Uterus (tissue), 4 donors: Measurements from ENCODE around the gene KCNK18. TPM values are rescaled to one million over a fixed set of nuclear protein-coding genes. Genes with fewer than 3 reads are reported as not detected.

Experiments
- DNase-seq, 2 donors: peaks; one replicate each; pipeline ENCODE4 v3.0.0-alpha.2; 2019 to 2020
- H3K27ac ChIP-seq, 2 donors: fragments of 200-600 bp; sonication (generic); 1 replicate in 1 of 2; 2 replicates in 1 of 2; pipeline ENCODE4 v1.5.1; 2016 to 2018
- H3K27me3 ChIP-seq, 2 donors: fragments of 200-600 bp; sonication (generic); one replicate each; pipeline ENCODE4 v1.5.1; 2018 to 2019; ENCODE audit warnings: control low read depth in 1 of 2
- H3K36me3 ChIP-seq, 2 donors: fragments of 200-600 bp; sonication (generic); one replicate each; pipeline ENCODE4 v1.5.1; 2019; ENCODE audit warnings: control low read depth in 1 of 2
- H3K4me1 ChIP-seq, 2 donors: fragments of 200-600 bp; sonication (generic); one replicate each; pipeline ENCODE4 v1.5.1; 2018 to 2019; ENCODE audit warnings: control low read depth in 1 of 2
- H3K4me3 ChIP-seq, 2 donors: fragments of 200-600 bp; sonication (generic); 1 replicate in 1 of 2; 2 replicates in 1 of 2; pipeline ENCODE4 v1.5.1; 2018 to 2019; ENCODE audit warnings: mild to moderate bottlenecking in 1 of 2
- H3K9me3 ChIP-seq, 2 donors: fragments of 200-600 bp; sonication (generic); one replicate each; pipeline ENCODE4 v1.5.1; 2019; ENCODE audit warnings: control low read depth in 1 of 2
- POLR2A ChIP-seq, 2 donors: fragments of 450-650 bp; IDR thresholded peaks; one replicate each; pipeline ENCODE4 v1.6.1; 2016; ENCODE audit warnings: antibody characterized with exemption in 2 of 2, mild to moderate bottlenecking in 1 of 2, moderate library complexity in 1 of 2
- intact Hi-C: fragments of 100-400 bp; cut with DNase I; formaldehyde crosslinking; loops from one replicate; pipeline ENCODE4 v1.15.1; 2023; ENCODE audit warnings: low total_unique reads
- total RNA-seq, 4 donors: library from RNA; depleted of rRNA in 3 of 4; stranded (reverse); fragments of >200 nt in 3 of 4; gene quantifications; one replicate each; pipeline versions ENCODE4 v1.1.0 to v1.2.4, GENCODE V29; 2014 to 2023
- TF ChIP-seq, protein P1 (sequence below), 4 experiments: fragments of 200-600 bp in 2 of 4; fragments of 450-650 bp in 2 of 4; sonication (generic) in 2 of 4; IDR thresholded peaks; one replicate each; pipeline ENCODE4 v1.5.1; 2016 to 2019; ENCODE audit warnings: antibody characterized with exemption in 4 of 4, mild to moderate bottlenecking in 2 of 4, moderate library complexity in 1 of 4
- donor health status: DM: yes; HTN: yes; CAD: no.

KCNK18 gene
- not detected for total RNA-seq

DNA sequence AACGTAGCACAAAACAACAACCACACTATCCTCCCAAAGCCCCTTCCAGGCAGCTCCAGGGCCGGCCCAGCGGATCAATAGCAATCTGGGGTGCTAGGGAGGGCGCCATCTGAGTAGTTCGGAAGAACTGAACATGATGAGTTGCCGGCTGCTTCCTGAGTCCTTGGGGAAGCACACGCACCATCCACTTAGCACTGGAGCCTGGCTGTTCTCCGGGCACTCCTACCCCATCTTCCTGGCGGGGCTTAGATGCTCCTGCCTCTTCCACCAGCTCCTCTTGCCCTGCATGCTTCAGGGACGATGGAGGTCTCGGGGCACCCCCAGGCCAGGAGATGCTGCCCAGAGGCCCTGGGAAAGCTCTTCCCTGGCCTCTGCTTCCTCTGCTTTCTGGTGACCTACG, at the start of gene KCNK18:
TSS of gene KCNK18 (plus strand) at position 301 of the 400 bp plus-strand sequence. CDS start at position 301, 0 bp downstream.
- no peak for DNase-seq
- no peak for TF ChIP-seq POLR2A (IDR thresholded peaks at IDR 0.05)
- TF ChIP-seq, protein P1, sequence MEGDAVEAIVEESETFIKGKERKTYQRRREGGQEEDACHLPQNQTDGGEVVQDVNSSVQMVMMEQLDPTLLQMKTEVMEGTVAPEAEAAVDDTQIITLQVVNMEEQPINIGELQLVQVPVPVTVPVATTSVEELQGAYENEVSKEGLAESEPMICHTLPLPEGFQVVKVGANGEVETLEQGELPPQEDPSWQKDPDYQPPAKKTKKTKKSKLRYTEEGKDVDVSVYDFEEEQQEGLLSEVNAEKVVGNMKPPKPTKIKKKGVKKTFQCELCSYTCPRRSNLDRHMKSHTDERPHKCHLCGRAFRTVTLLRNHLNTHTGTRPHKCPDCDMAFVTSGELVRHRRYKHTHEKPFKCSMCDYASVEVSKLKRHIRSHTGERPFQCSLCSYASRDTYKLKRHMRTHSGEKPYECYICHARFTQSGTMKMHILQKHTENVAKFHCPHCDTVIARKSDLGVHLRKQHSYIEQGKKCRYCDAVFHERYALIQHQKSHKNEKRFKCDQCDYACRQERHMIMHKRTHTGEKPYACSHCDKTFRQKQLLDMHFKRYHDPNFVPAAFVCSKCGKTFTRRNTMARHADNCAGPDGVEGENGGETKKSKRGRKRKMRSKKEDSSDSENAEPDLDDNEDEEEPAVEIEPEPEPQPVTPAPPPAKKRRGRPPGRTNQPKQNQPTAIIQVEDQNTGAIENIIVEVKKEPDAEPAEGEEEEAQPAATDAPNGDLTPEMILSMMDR (IDR thresholded peaks at IDR 0.05) = no peak
- no peaks in the 10 kb centered on the region for H3K4me1 ChIP-seq
- intact Hi-C loops = no loop called here
- no peak within 1 kb of the TSS for H3K27ac ChIP-seq
- H3K9me3 ChIP-seq = no peaks in the 10 kb centered on the region
- no peaks in the 10 kb centered on the region for H3K36me3 ChIP-seq
- H3K4me3 ChIP-seq = no peak within 1 kb of the TSS
- no peaks in the 10 kb centered on the region for H3K27me3 ChIP-seq

DNA sequence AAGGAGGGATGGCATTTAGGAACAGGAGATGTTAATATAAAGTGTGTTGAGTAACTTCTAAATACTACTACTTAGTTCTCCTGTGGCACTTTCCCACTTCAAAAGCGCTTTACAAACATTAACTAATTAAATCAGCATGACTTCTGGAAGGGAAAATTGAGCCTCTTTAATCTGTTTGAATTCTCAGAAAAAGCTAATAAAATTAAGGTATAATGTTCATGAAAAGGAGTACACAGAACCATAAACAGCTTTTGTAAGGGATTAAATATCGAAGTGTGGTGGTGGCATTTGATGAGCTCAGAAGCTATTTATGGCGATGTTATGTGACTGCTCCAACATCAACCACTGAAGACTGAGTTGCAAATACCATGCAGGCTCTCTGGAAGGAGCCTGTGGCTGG, 49.0 kb upstream of the KCNK18 start:
- no peak overlapping the region for H3K4me3 ChIP-seq
- H3K27ac ChIP-seq = no peak overlapping the region
- H3K9me3 ChIP-seq = peaks cover 0 to 3% of the 10 kb centered on the region in 2 donors
- intact Hi-C loops = no loop called here
- no peaks in the 10 kb centered on the region for H3K4me1 ChIP-seq
- no peak for TF ChIP-seq POLR2A (IDR thresholded peaks at IDR 0.05)
- TF ChIP-seq, protein P1 (IDR thresholded peaks at IDR 0.05) = no peak
- peaks cover 0 to 15% of the 10 kb centered on the region in 2 donors for H3K27me3 ChIP-seq
- H3K36me3 ChIP-seq = no peaks in the 10 kb centered on the region
- no peak for DNase-seq

DNA sequence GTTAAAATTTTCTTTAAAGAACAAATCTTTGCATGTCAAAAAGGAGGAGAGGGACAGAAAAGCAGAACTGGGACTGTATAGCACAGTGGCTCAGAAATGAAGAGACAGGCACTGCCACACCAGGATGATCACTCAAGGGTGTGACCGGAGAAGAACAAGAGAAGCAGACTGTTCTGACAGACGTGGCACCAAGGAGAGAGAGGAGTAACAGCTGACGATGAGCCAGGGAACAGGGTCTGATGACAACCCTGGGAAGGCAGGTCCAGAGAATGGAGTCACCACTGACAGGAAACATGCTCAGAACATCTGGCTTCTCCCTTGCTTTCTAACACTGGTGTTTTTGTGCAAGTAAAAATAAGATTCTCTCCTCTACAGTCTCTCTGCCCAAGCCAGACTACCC, 44.6 kb upstream of the KCNK18 start:
- no peaks in the 10 kb centered on the region for H3K4me1 ChIP-seq
- intact Hi-C loops = no loop called here
- no peak overlapping the region for H3K27ac ChIP-seq
- no peaks in the 10 kb centered on the region for H3K36me3 ChIP-seq
- DNase-seq = no peak
- TF ChIP-seq, protein P1 (IDR thresholded peaks at IDR 0.05) = no peak
- TF ChIP-seq POLR2A (IDR thresholded peaks at IDR 0.05) = no peak
- no peak overlapping the region for H3K4me3 ChIP-seq
- H3K27me3 ChIP-seq = peaks cover 0 to 22% of the 10 kb centered on the region in 2 donors
- no peaks in the 10 kb centered on the region for H3K9me3 ChIP-seq

DNA sequence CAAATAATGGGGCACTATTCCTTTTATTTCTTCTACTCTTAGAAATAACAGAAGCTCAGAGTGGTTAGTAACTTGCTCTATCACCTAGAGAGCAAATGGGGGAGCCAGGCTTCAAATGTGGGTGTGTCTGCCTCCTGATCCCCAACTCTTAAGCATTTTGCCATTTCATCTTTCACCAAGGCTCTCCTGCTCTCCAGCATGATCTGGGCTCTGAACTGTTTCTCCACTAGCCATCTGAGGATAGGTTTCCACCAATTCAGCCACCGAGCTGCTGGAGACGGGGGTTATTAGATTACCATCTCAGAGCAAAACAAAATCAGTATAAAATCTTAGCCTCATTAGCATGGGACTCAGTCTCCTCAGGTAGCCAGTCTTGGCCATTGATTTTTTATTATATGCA, 39.0 kb upstream of the KCNK18 start:
- no peaks in the 10 kb centered on the region for H3K9me3 ChIP-seq
- TF ChIP-seq, protein P1 (IDR thresholded peaks at IDR 0.05) = no peak
- TF ChIP-seq POLR2A (IDR thresholded peaks at IDR 0.05) = no peak
- H3K4me3 ChIP-seq = no peak overlapping the region
- peaks cover 13 to 76% of the 10 kb centered on the region in 2 donors for H3K27me3 ChIP-seq
- intact Hi-C loops = no loop called here
- DNase-seq = no peak
- no peaks in the 10 kb centered on the region for H3K36me3 ChIP-seq
- H3K27ac ChIP-seq = no peak overlapping the region
- H3K4me1 ChIP-seq = peaks cover 0 to 10% of the 10 kb centered on the region in 2 donors

DNA sequence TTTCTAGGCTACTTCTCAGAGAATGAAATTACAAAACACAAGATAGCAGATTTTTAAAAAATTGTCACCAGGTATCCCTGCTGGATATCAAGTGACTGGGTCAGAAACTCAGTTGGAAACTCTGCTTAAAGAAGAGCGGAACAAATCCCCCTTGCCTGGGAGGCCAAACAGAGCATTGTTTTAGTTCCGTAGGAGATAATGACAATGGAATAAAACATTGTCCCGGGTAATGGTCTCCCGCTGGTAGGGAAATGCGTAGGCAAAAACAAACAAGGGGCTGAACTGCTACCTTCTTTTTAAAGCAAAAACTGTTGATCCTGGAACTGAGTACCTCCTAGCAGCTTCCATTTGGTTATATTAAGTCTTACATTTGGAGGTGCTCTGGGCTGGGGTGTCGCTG, 37.9 kb upstream of the KCNK18 start:
- Histone ChIP-seq H3K27ac (no peak overlapping the region), H3K36me3 (no peaks in the 10 kb centered on the region), H3K27me3 (peaks cover 22 to 87% of the 10 kb centered on the region in 2 donors), H3K9me3 (no peaks in the 10 kb centered on the region), H3K4me1 (peaks cover 0 to 11% of the 10 kb centered on the region in 2 donors), H3K4me3 (no peak overlapping the region)
- DNase-seq = no peak
- TF ChIP-seq, protein P1 (IDR thresholded peaks at IDR 0.05) = no peak
- TF ChIP-seq POLR2A (IDR thresholded peaks at IDR 0.05) = no peak
- intact Hi-C loops = no loop called here
